ENCODE data around the gene SLC46A1.

The SLC46A1 gene

GRCh38 chr17:28381141-28381825 lies 24.7 kb downstream of the SLC46A1 start:
- H3K9me2 ChIP-seq (replicated peaks; ENCODE audit: insufficient read depth, low read length) = no peaks in the 10 kb centered on the region
- no peaks in the 10 kb centered on the region for H4K20me1 ChIP-seq (ENCODE audit: low read depth, low read length)
- no peak overlapping the region for H2AFZ ChIP-seq (ENCODE audit: low read depth, low read length, severe bottlenecking)
- no peak overlapping the region for H3K4me3 ChIP-seq (ENCODE audit: insufficient read depth, low read length, poor library complexity, severe bottlenecking)
- H3F3A ChIP-seq (ENCODE audit: insufficient read depth) = no peaks in the 10 kb centered on the region
- H3K36me3 ChIP-seq (ENCODE audit: low read length) = no peaks in the 10 kb centered on the region
- H3K9ac ChIP-seq (ENCODE audit: low read length) = no peak overlapping the region
- no peak overlapping the region for H3K4me2 ChIP-seq (ENCODE audit: low read depth, low read length, poor library complexity, severe bottlenecking)
- no peaks in the 10 kb centered on the region for H3K79me2 ChIP-seq (ENCODE audit: insufficient read depth, low read length)
- no peaks in the 10 kb centered on the region for H3K27me3 ChIP-seq (ENCODE audit: low read length)
- H3K9me3 ChIP-seq (ENCODE audit: insufficient read depth, low read length) = no peaks in the 10 kb centered on the region
- H3K27ac ChIP-seq (ENCODE audit: low read depth, low read length) = no peak overlapping the region
- TF ChIP-seq EZH2phosphoT487 (conservative IDR thresholded peaks at IDR 0.05; ENCODE audit: low read length) (no peak), CTCF (IDR thresholded peaks at IDR 0.05; ENCODE audit: insufficient read depth, low read length, poor library complexity, severe bottlenecking) (no peak)

GRCh38 chr17:28379814-28380801 lies 25.9 kb downstream of the SLC46A1 start:
- Histone ChIP-seq H3K79me2 (ENCODE audit: insufficient read depth, low read length) (no peaks in the 10 kb centered on the region), H3F3A (ENCODE audit: insufficient read depth) (no peaks in the 10 kb centered on the region), H3K27ac (ENCODE audit: low read depth, low read length) (no peak overlapping the region), H2AFZ (ENCODE audit: low read depth, low read length, severe bottlenecking) (no peak overlapping the region), H3K36me3 (ENCODE audit: low read length) (no peaks in the 10 kb centered on the region), H3K9me2 (replicated peaks; ENCODE audit: insufficient read depth, low read length) (no peaks in the 10 kb centered on the region), H3K4me3 (ENCODE audit: insufficient read depth, low read length, poor library complexity, severe bottlenecking) (no peak overlapping the region), H3K9ac (ENCODE audit: low read length) (no peak overlapping the region), H3K9me3 (ENCODE audit: insufficient read depth, low read length) (no peaks in the 10 kb centered on the region), H3K27me3 (ENCODE audit: low read length) (no peaks in the 10 kb centered on the region), H4K20me1 (ENCODE audit: low read depth, low read length) (no peaks in the 10 kb centered on the region), H3K4me2 (ENCODE audit: low read depth, low read length, poor library complexity, severe bottlenecking) (no peak overlapping the region)
- TF ChIP-seq CTCF (IDR thresholded peaks at IDR 0.05; ENCODE audit: insufficient read depth, low read length, poor library complexity, severe bottlenecking) (no peak), EZH2phosphoT487 (conservative IDR thresholded peaks at IDR 0.05; ENCODE audit: low read length) (no peak)

GRCh38 chr17:28372945-28373274 lies 33.1 kb downstream of the SLC46A1 start:
- Histone ChIP-seq H3K9ac (ENCODE audit: low read length) (no peak overlapping the region), H3K4me2 (ENCODE audit: low read depth, low read length, poor library complexity, severe bottlenecking) (peak overlapping the region; percentile 100)

More at GRCh38 chr17:28372945-28373274, 33.1 kb downstream of the SLC46A1 start:
- no peaks in the 10 kb centered on the region for H3K36me3 ChIP-seq (ENCODE audit: low read length)
- peaks cover 14% of the 10 kb centered on the region for H3F3A ChIP-seq (ENCODE audit: insufficient read depth)
- no peak overlapping the region for H3K27ac ChIP-seq (ENCODE audit: low read depth, low read length)
- no peaks in the 10 kb centered on the region for H3K79me2 ChIP-seq (ENCODE audit: insufficient read depth, low read length)
- no peaks in the 10 kb centered on the region for H4K20me1 ChIP-seq (ENCODE audit: low read depth, low read length)
- TF ChIP-seq CTCF (IDR thresholded peaks at IDR 0.05; ENCODE audit: insufficient read depth, low read length, poor library complexity, severe bottlenecking) (no peak), EZH2phosphoT487 (conservative IDR thresholded peaks at IDR 0.05; ENCODE audit: low read length) (no peak)
- H3K27me3 ChIP-seq (ENCODE audit: low read length) = no peaks in the 10 kb centered on the region
- no peak overlapping the region for H2AFZ ChIP-seq (ENCODE audit: low read depth, low read length, severe bottlenecking)
- no peak overlapping the region for H3K4me3 ChIP-seq (ENCODE audit: insufficient read depth, low read length, poor library complexity, severe bottlenecking)
- H3K9me2 ChIP-seq (replicated peaks; ENCODE audit: insufficient read depth, low read length) = no peaks in the 10 kb centered on the region
- H3K9me3 ChIP-seq (ENCODE audit: insufficient read depth, low read length) = no peaks in the 10 kb centered on the region
